CD14-positive monocyte (primary cell): Measurements from ENCODE around the gene CLN5. TPM values are rescaled to one million over a fixed set of nuclear protein-coding genes. Genes with fewer than 3 reads are reported as not detected.

ENCODE experiments used
- DNase-seq, 3 donors: peaks; one replicate each; pipeline ENCODE4 v3.0.0-alpha.2; 2011 to 2022
- H2AFZ ChIP-seq: 2 replicates; pipeline ENCODE4 v1.6.0; 2012; ENCODE audit warnings: mild to moderate bottlenecking, low read depth, low read length, inconsistent platforms; ENCODE audit not compliant: insufficient read depth, poor library complexity, severe bottlenecking
- H3K27ac ChIP-seq, 2 donors: 1 replicate in 1 of 2; 2 replicates in 1 of 2; pipeline ENCODE4 v1.5.1; 2012 to 2013; ENCODE audit warnings: low read length in 2 of 2, control low read depth in 1 of 2, inconsistent platforms in 1 of 2, low read depth in 1 of 2, mild to moderate bottlenecking in 1 of 2
- H3K27me3 ChIP-seq, 2 donors: one replicate each; pipeline versions ENCODE4 v1.6.0 to v1.6.1; 2011 to 2013; ENCODE audit warnings: low read length in 2 of 2; ENCODE audit not compliant: control insufficient read depth in 2 of 2, insufficient read depth in 2 of 2
- H3K36me3 ChIP-seq, 2 donors: replicated peaks in 1 of 2; 1 replicate in 1 of 2; 2 replicates in 1 of 2; pipeline versions ENCODE4 v1.5.1 to v1.6.1; 2012 to 2013; ENCODE audit warnings: low read length in 2 of 2, control low read depth in 1 of 2, inconsistent platforms in 1 of 2, mild to moderate bottlenecking in 1 of 2; ENCODE audit not compliant: insufficient read depth in 2 of 2, control insufficient read depth in 1 of 2
- H3K4me1 ChIP-seq, 2 donors: 1 replicate in 1 of 2; 2 replicates in 1 of 2; pipeline versions ENCODE4 v1.5.1 to v1.6.1; 2012 to 2013; ENCODE audit warnings: low read length in 2 of 2, control low read depth in 1 of 2, inconsistent platforms in 1 of 2, mild to moderate bottlenecking in 1 of 2, moderate library complexity in 1 of 2; ENCODE audit not compliant: insufficient read depth in 2 of 2, control insufficient read depth in 1 of 2
- H3K4me2 ChIP-seq: replicated peaks from 2 replicates; pipeline ENCODE3; 2012; ENCODE audit warnings: low read length, moderate library complexity, mild to moderate bottlenecking; ENCODE audit not compliant: poor library complexity, severe bottlenecking; ENCODE audit errors: extremely low read depth
- H3K4me3 ChIP-seq, 3 experiments: fragments of 200-600 bp in 1 of 3; sonication (generic) in 1 of 3; replicated peaks in 1 of 3; 1 replicate in 2 of 3; 2 replicates in 1 of 3; pipeline ENCODE4 v1.5.1; 2011 to 2013; ENCODE audit warnings: low read length in 3 of 3, mild to moderate bottlenecking in 3 of 3, control low read depth in 2 of 3, low read depth in 2 of 3, inconsistent platforms in 1 of 3, moderate library complexity in 1 of 3
- H3K79me2 ChIP-seq: 2 replicates; pipeline ENCODE4 v1.6.0; 2012; ENCODE audit warnings: mild to moderate bottlenecking, control low read depth, inconsistent platforms, low read length, moderate library complexity; ENCODE audit not compliant: insufficient read depth
- H3K9ac ChIP-seq: 2 replicates; pipeline ENCODE4 v1.6.0; 2017; ENCODE audit warnings: low read length, mild to moderate bottlenecking; ENCODE audit not compliant: insufficient read depth, poor library complexity, severe bottlenecking
- H3K9me3 ChIP-seq, 2 donors: replicated peaks in 1 of 2; 1 replicate in 1 of 2; 2 replicates in 1 of 2; pipeline versions ENCODE4 v1.5.1 to v1.6.1; 2012 to 2013; ENCODE audit warnings: low read length in 2 of 2, control low read depth in 1 of 2; ENCODE audit not compliant: control insufficient read depth in 1 of 2, insufficient read depth in 1 of 2
- H4K20me1 ChIP-seq: 2 replicates; pipeline ENCODE4 v1.6.0; 2012; ENCODE audit warnings: mild to moderate bottlenecking, low read length, control low read depth, moderate library complexity; ENCODE audit not compliant: insufficient read depth
- H3K27ac Mint-ChIP-seq, 7 donors: one replicate each; pipeline ENCODE4 v1.8.0; 2020; ENCODE audit warnings: mild to moderate bottlenecking in 7 of 7, mixed read lengths in 7 of 7, moderate library complexity in 6 of 7, inconsistent platforms in 2 of 7
- H3K27me3 Mint-ChIP-seq, 3 donors: one replicate each; pipeline ENCODE4 v1.8.0; 2021 to 2022; ENCODE audit warnings: low read depth in 3 of 3, mild to moderate bottlenecking in 3 of 3, mixed read lengths in 3 of 3, moderate library complexity in 3 of 3, inconsistent platforms in 1 of 3
- H3K36me3 Mint-ChIP-seq, 2 donors: one replicate each; pipeline ENCODE4 v1.8.0; 2020; ENCODE audit warnings: mixed read lengths in 2 of 2, inconsistent platforms in 1 of 2, mild to moderate bottlenecking in 1 of 2
- H3K4me1 Mint-ChIP-seq: one replicate; pipeline ENCODE4 v1.8.0; 2020; ENCODE audit warnings: mild to moderate bottlenecking, mixed read lengths
- H3K4me3 Mint-ChIP-seq, 2 donors: one replicate each; pipeline ENCODE4 v1.8.0; 2020; ENCODE audit warnings: mild to moderate bottlenecking in 2 of 2, mixed read lengths in 2 of 2, moderate library complexity in 1 of 2
- H3K9me3 Mint-ChIP-seq, 7 donors: one replicate each; pipeline ENCODE4 v1.8.0; 2020 to 2022; ENCODE audit warnings: mixed read lengths in 7 of 7, mild to moderate bottlenecking in 6 of 7, moderate library complexity in 6 of 7, inconsistent platforms in 2 of 7
- CTCF ChIP-seq: fragments of 200-600 bp; IDR thresholded peaks from one replicate; pipeline ENCODE4 v1.8.0; 2022; ENCODE audit warnings: antibody characterized with exemption, mild to moderate bottlenecking
- WGBS: methylation state at CpG from one replicate; pipeline ENCODE4 v1.1.5; 2013; ENCODE audit warnings: missing lambda C conversion rate; ENCODE audit not compliant: insufficient coverage; 5-methylcytosine and 5-hydroxymethylcytosine counted together
- intact Hi-C, 2 donors: fragments of 100-400 bp; cut with micrococcal nuclease; formaldehyde crosslinking; loops; one replicate each; pipeline versions ENCODE4 v1.15.0 to v1.15.1; 2023
- polyA plus RNA-seq, 3 donors: library from polyadenylated mRNA; depleted of rRNA in 1 of 3; unstranded in 2 of 3; stranded (reverse) in 1 of 3; fragments of 300-500 nt in 2 of 3; fragments of >200 nt in 1 of 3; fragmentation: Illumina TruSeq in 2 of 3; gene quantifications; 1 replicate in 2 of 3; 2 replicates in 1 of 3; pipeline ENCODE4 v1.2.3, GENCODE V29; 2012 to 2021

Gene CLN5
- polyA plus RNA-seq, 3 donors, result 9.8 to 22.1 (median 21.5) TPM

- no peak for DNase-seq
- Histone ChIP-seq H3K36me3 (no peaks in the 10 kb centered on the region), H2AFZ (no peak overlapping the region), H3K27ac (no peak overlapping the region), H3K27me3 (no peaks in the 10 kb centered on the region), H3K9me3 (peaks cover 14 to 20% of the 10 kb centered on the region in 2 donors), H3K4me2 (no peak overlapping the region), H3K4me3 (no peak overlapping the region), H3K9ac (no peak overlapping the region), H4K20me1 (no peaks in the 10 kb centered on the region), H3K4me1 (peaks cover under 1 to 8% of the 10 kb centered on the region in 2 donors), H3K79me2 (no peaks in the 10 kb centered on the region)
- no CpG with 5 or more reads among the region's 4 CpGs for WGBS
- Mint-ChIP-seq H3K36me3 (no peaks in the 10 kb centered on the region), H3K4me1 (peaks cover 9% of the 10 kb centered on the region), H3K27me3 (peaks cover 2 to 10% (median 6%) of the 10 kb centered on the region in 3 donors), H3K27ac (no peak overlapping the region), H3K4me3 (no peak overlapping the region), H3K9me3 (peaks cover 11 to 21% (median 19%) of the 10 kb centered on the region in 7 donors)
- intact Hi-C loops, result loop anchor here in 1 of 2 donors (5.0 kb wide), 1 partner anchor 33 kb away; no protein-coding TSS in a partner anchor
- TF ChIP-seq CTCF, result no peak
Observed at GRCh38 chr13:76955193-76955592, 36.7 kb upstream of the CLN5 start.

GRCh38 chr13:76955661-76956060 is 36.2 kb upstream of the CLN5 start:
- Histone ChIP-seq H3K9ac (no peak overlapping the region), H3K27me3 (no peaks in the 10 kb centered on the region), H3K36me3 (no peaks in the 10 kb centered on the region), H4K20me1 (no peaks in the 10 kb centered on the region), H3K4me1 (peaks cover 0 to 4% of the 10 kb centered on the region in 2 donors), H2AFZ (no peak overlapping the region), H3K9me3 (peaks cover 18 to 20% of the 10 kb centered on the region in 2 donors), H3K27ac (no peak overlapping the region), H3K4me2 (no peak overlapping the region), H3K79me2 (no peaks in the 10 kb centered on the region), H3K4me3 (no peak overlapping the region)
- peaks cover 2 to 10% (median 6%) of the 10 kb centered on the region in 3 donors for H3K27me3 Mint-ChIP-seq
- no peak overlapping the region for H3K4me3 Mint-ChIP-seq
- H3K4me1 Mint-ChIP-seq, result peaks cover 5% of the 10 kb centered on the region
- H3K27ac Mint-ChIP-seq, result no peak overlapping the region
- no peaks in the 10 kb centered on the region for H3K36me3 Mint-ChIP-seq
- H3K9me3 Mint-ChIP-seq, result peaks cover 15 to 26% (median 23%) of the 10 kb centered on the region in 7 donors
- TF ChIP-seq CTCF, result no peak
- WGBS, result 95% methylated on average over 4 of the region's 5 CpGs
- intact Hi-C loops, result loop anchor here in 1 of 2 donors (5.0 kb wide), 1 partner anchor 33 kb away; no protein-coding TSS in a partner anchor
- no peak for DNase-seq
